BJ (cell line): ENCODE results near the gene NUP58. TPM values are rescaled to one million over a fixed set of nuclear protein-coding genes. Genes with fewer than 3 reads are reported as not detected.

Source experiments
- CTCF ChIA-PET: fragments of 350-600 bp; formaldehyde crosslinking; extraction: SDS; loops from one replicate; lab custom pipeline; 2021; ENCODE audit warnings: antibody characterized with exemption, inconsistent platforms; lab: Yijun Ruan, JAX
- POLR2A ChIA-PET: fragments of 300-600 bp; sonication (Branson Sonifier 250); formaldehyde crosslinking; extraction: SDS; loops from one replicate; lab custom pipeline; 2021; ENCODE audit warnings: antibody characterized with exemption; lab: Charles Lee
- DNase-seq: peaks from one replicate; pipeline ENCODE4 v3.0.0-alpha.2; 2011; ENCODE audit warnings: low read depth
- H3K27me3 ChIP-seq: 2 replicates; pipeline ENCODE4 v1.6.0; 2011; ENCODE audit warnings: low read length; ENCODE audit not compliant: control insufficient read depth, insufficient read depth
- H3K36me3 ChIP-seq: 2 replicates; pipeline ENCODE4 v1.5.1; 2011; ENCODE audit warnings: low read length; ENCODE audit not compliant: control insufficient read depth, insufficient read depth
- H3K4me3 ChIP-seq: 2 replicates; pipeline ENCODE4 v1.5.1; 2011; ENCODE audit warnings: low read depth, mild to moderate bottlenecking, control low read depth, low read length
- CTCF ChIP-seq: IDR thresholded peaks from 2 replicates; pipeline ENCODE4 v1.5.1; 2011; ENCODE audit warnings: low read depth, mild to moderate bottlenecking, control low read depth, inconsistent platforms, low read length, moderate library complexity; ENCODE audit not compliant: insufficient read depth
- polyA minus RNA-seq: library from RNA; depleted of rRNA, polyadenylated mRNA; stranded (reverse); fragments of >200 nt; gene quantifications from 2 replicates; pipeline ENCODE4 v1.2.3, GENCODE V29; 2011; rRNA and poly(A)+ RNA removed
- polyA plus RNA-seq: library from polyadenylated mRNA; depleted of rRNA; stranded (reverse); fragments of >200 nt; gene quantifications from 2 replicates; pipeline ENCODE4 v1.2.3, GENCODE V29; 2011; rRNA removed

Gene NUP58
- 20.4 and 38.9 TPM in 2 replicates for polyA plus RNA-seq
- polyA minus RNA-seq, result 21.4 and 44.4 TPM in 2 replicates

GRCh38 chr13:25301347-25302113, at the start of gene NUP58:
Gene NUP58, plus strand, starts transcription at chr13:25301625. Its CDS starts 149 bp downstream, at chr13:25301774.
- POLR2A ChIA-PET, result no interaction called here

GRCh38 chr13:25252225-25252624, 49.2 kb upstream of the NUP58 start:
- ChIA-PET CTCF (interaction anchor here (1.4 kb wide), 1 partner anchor 18 kb away, joined by 5 read pairs; no protein-coding TSS in a partner anchor), POLR2A (no interaction called here)
- DNase-seq, result no peak
- H3K27me3 ChIP-seq, result no peaks in the 10 kb centered on the region
- peaks cover 2% of the 10 kb centered on the region for H3K36me3 ChIP-seq
- H3K4me3 ChIP-seq, result no peak overlapping the region
- TF ChIP-seq CTCF, result no peak

More at GRCh38 chr13:25301347-25302113, at the start of gene NUP58:
- no peaks in the 10 kb centered on the region for H3K36me3 ChIP-seq
- H3K4me3 ChIP-seq, result peak within 1 kb of the TSS; percentile 98
- CTCF ChIA-PET, result interaction anchor here (0.6 to 1.0 kb wide), 2 partner anchors 14 to 22 kb away, joined by 3 to 5 read pairs; partner anchors contain the start of gene MTMR6
- DNase-seq, result peak; percentile 64
- no peak for TF ChIP-seq CTCF
- peaks cover 4% of the 10 kb centered on the region for H3K27me3 ChIP-seq

- H3K36me3 ChIP-seq, result peaks cover 2% of the 10 kb centered on the region
- TF ChIP-seq CTCF, result no peak
- CTCF ChIA-PET, result interaction anchor here (1.3 to 1.4 kb wide), 2 partner anchors 9 to 19 kb away, joined by 4 to 5 read pairs; no protein-coding TSS in a partner anchor
- H3K27me3 ChIP-seq, result no peaks in the 10 kb centered on the region
- POLR2A ChIA-PET, result no interaction called here
- H3K4me3 ChIP-seq, result no peak overlapping the region
- no peak for DNase-seq
Observed at GRCh38 chr13:25252752-25253151, 48.7 kb upstream of the NUP58 start.

- H3K4me3 ChIP-seq, result no peak overlapping the region
- no peaks in the 10 kb centered on the region for H3K27me3 ChIP-seq
- no peak for TF ChIP-seq CTCF
- CTCF ChIA-PET, result interaction anchor here (1.3 to 1.4 kb wide), 2 partner anchors 10 to 20 kb away, joined by 4 to 5 read pairs; no protein-coding TSS in a partner anchor
- POLR2A ChIA-PET, result no interaction called here
- no peak for DNase-seq
- peaks cover 2% of the 10 kb centered on the region for H3K36me3 ChIP-seq
Observed at GRCh38 chr13:25253702-25254101, 47.7 kb upstream of the NUP58 start.

- ChIA-PET CTCF (interaction anchor here (0.6 kb wide), 1 partner anchor 27 kb away, joined by 4 read pairs; no protein-coding TSS in a partner anchor), POLR2A (no interaction called here)
- Histone ChIP-seq H3K27me3 (no peaks in the 10 kb centered on the region), H3K36me3 (peaks cover 2% of the 10 kb centered on the region), H3K4me3 (no peak overlapping the region)
- no peak for DNase-seq
- TF ChIP-seq CTCF, result no peak
Observed at GRCh38 chr13:25262261-25262660, 39.2 kb upstream of the NUP58 start.
